ENCODE results near the gene HDAC5.

GRCh38 chr17:44029736-44030135 lies 93.7 kb downstream of the HDAC5 start:
- TF ChIP-seq, protein P1, sequence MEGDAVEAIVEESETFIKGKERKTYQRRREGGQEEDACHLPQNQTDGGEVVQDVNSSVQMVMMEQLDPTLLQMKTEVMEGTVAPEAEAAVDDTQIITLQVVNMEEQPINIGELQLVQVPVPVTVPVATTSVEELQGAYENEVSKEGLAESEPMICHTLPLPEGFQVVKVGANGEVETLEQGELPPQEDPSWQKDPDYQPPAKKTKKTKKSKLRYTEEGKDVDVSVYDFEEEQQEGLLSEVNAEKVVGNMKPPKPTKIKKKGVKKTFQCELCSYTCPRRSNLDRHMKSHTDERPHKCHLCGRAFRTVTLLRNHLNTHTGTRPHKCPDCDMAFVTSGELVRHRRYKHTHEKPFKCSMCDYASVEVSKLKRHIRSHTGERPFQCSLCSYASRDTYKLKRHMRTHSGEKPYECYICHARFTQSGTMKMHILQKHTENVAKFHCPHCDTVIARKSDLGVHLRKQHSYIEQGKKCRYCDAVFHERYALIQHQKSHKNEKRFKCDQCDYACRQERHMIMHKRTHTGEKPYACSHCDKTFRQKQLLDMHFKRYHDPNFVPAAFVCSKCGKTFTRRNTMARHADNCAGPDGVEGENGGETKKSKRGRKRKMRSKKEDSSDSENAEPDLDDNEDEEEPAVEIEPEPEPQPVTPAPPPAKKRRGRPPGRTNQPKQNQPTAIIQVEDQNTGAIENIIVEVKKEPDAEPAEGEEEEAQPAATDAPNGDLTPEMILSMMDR (IDR thresholded peaks at IDR 0.05; ENCODE audit: low read depth, low read length, poor library complexity, severe bottlenecking), result no peak
- no peak for TF ChIP-seq EZH2phosphoT487 (IDR thresholded peaks at IDR 0.05; ENCODE audit: borderline replicate concordance, low read length)
